Left hindlimb (tissue), 1 donor: Measurements from ENCODE around the gene ADAMTS4.

ENCODE experiments used
- DNase-seq: peaks from one replicate; pipeline ENCODE4 v3.0.0-alpha.2; 2018

Gene ADAMTS4

GRCh38 chr1:161138431-161138830, 60.4 kb downstream of the ADAMTS4 start:
- no peak for DNase-seq

DNA sequence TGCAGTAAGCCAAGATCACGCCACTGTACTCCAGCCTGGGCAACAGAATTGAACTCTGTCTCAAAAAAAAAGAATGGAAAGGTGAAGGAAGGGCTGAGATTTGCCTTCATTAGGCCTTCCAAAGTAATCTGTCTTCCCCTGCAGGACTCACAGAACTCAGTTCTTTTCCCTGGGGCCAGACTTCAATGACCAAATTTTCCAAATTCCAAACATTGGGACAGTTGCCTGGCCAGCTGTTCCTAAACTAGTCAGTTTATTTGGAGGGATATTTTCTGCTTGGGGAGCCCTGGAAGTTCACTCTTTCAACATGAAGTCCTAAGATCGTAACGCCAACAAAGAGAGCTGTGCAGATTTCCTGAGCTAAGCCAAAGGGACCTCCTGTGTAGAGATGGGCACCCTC, 61.0 kb downstream of the ADAMTS4 start:
- no peak for DNase-seq
